Fibroblast of lung (primary cell): ENCODE results near the gene TEAD3.

ENCODE experiments used
- EZH2 ChIP-seq: IDR thresholded peaks from 2 replicates; pipeline ENCODE4 v1.5.1; 2012; ENCODE audit warnings: low read length, control low read depth, mild to moderate bottlenecking; ENCODE audit errors: missing control alignments
- TF ChIP-seq, protein P1 (sequence below), 2 donors: IDR thresholded peaks in 1 of 2; conservative IDR thresholded peaks in 1 of 2; 1 replicate in 1 of 2; 2 replicates in 1 of 2; pipeline ENCODE4 v1.5.1; 2011 to 2012; ENCODE audit warnings: low read length in 2 of 2, control low read depth in 1 of 2, inconsistent platforms in 1 of 2, low read depth in 1 of 2, mild to moderate bottlenecking in 1 of 2

DNA sequence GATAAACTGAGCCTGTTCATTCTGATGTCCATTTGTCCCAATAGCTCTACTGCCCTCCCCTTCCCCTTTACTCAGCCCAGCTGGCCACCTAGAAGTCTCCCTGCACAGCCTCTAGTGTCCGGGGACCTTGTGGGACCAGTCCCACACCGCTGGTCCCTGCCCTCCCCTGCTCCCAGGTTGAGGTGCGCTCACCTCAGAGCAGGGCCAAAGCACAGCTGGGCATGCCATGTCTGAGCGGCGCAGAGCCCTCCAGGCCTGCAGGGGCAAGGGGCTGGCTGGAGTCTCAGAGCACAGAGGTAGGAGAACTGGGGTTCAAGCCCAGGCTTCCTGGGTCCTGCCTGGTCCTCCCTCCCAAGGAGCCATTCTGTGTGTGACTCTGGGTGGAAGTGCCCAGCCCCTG, 69.4 kb downstream of the TEAD3 start:
- TF ChIP-seq, protein P1, sequence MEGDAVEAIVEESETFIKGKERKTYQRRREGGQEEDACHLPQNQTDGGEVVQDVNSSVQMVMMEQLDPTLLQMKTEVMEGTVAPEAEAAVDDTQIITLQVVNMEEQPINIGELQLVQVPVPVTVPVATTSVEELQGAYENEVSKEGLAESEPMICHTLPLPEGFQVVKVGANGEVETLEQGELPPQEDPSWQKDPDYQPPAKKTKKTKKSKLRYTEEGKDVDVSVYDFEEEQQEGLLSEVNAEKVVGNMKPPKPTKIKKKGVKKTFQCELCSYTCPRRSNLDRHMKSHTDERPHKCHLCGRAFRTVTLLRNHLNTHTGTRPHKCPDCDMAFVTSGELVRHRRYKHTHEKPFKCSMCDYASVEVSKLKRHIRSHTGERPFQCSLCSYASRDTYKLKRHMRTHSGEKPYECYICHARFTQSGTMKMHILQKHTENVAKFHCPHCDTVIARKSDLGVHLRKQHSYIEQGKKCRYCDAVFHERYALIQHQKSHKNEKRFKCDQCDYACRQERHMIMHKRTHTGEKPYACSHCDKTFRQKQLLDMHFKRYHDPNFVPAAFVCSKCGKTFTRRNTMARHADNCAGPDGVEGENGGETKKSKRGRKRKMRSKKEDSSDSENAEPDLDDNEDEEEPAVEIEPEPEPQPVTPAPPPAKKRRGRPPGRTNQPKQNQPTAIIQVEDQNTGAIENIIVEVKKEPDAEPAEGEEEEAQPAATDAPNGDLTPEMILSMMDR (conservative IDR thresholded peaks at IDR 0.05 in 1 of 2, IDR thresholded peaks at IDR 0.05 in 1 of 2; ENCODE audit: low read depth in 1 of 2, low read length in 2 of 2), result no peak
- no peak for TF ChIP-seq EZH2
